Hepatocyte (in vitro differentiated cells): Measurements from ENCODE around the gene HCAR3.

Experiments
- CTCF ChIP-seq: fragments of 200-600 bp; sonication (generic); IDR thresholded peaks from 2 replicates; pipeline ENCODE4 v1.5.1; 2016; ENCODE audit warnings: antibody characterized with exemption, mild to moderate bottlenecking; ENCODE audit not compliant: poor library complexity
- EZH2 ChIP-seq: fragments of 200-600 bp; sonication (generic); IDR thresholded peaks from 2 replicates; pipeline ENCODE4 v1.6.1; 2016; ENCODE audit warnings: antibody characterized with exemption, mild to moderate bottlenecking, borderline replicate concordance
- EZH2phosphoT487 ChIP-seq: fragments of 200-600 bp; sonication (generic); IDR thresholded peaks from one replicate; pipeline ENCODE4 v1.6.1; 2018; ENCODE audit warnings: antibody characterized with exemption, mild to moderate bottlenecking, low read depth, moderate library complexity; ENCODE audit not compliant: unreplicated experiment, severe bottlenecking

- TF ChIP-seq CTCF: no peak
- no peak for TF ChIP-seq EZH2phosphoT487
- TF ChIP-seq EZH2: no peak
These were observed 22.0 kb upstream of the HCAR3 start for GRCh38 chr12:122738571-122738970.
